HG02885 (cell line): Measurements from ENCODE around the gene CTSK.
"Not testable (repeated sequence)": the region's sequence is repeated elsewhere in the genome, so short reads cannot be mapped to it uniquely, and the experiment has no call there.

Source experiments
- ATAC-seq: cut with Tn5 transposase; IDR thresholded peaks from one replicate; pipeline ENCODE4 v1.9.1; 2021; ENCODE audit warnings: mild to moderate bottlenecking; ENCODE audit not compliant: unreplicated experiment, poor library complexity

CTSK gene

DNA sequence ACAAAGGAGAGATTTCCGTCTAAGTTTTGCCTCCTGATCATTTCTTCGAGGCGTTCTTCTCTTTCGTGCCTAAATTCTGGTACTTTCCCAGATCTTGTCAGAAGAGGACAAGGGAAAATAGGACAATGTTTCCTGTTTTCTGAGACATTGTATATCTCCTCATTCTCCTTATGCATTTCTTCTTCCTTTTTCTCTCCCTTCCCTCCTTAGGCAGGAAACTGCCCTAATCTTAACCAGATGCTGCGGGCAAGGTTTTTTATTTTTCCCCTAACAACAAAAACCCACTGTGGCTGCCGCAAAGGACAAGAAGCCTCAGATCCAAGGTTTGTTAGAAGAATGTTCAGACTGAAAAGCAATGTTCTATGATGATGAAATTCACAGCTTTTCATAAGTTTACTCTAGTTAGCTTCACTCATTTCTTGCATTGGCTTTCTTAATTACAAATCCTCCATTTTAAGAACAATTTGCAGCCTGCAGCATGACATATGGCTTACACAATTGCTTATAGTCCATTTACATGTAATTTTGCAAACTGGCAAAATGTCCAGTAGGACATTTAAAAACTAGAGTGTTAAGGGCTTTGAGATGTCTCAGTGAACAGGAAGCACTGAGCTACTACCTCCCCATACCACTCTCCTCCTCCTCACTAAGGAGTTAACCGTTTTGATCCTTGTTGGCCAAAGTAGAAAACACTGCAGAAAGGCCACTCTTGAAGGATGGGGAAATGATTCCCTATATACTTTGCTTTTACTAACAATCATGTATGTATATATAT is 624 bp downstream of the CTSK start:
- ATAC-seq = no peak

- no peak for ATAC-seq
Observed at GRCh38 chr1:150805899-150806298, 2.2 kb downstream of the CTSK start.

DNA sequence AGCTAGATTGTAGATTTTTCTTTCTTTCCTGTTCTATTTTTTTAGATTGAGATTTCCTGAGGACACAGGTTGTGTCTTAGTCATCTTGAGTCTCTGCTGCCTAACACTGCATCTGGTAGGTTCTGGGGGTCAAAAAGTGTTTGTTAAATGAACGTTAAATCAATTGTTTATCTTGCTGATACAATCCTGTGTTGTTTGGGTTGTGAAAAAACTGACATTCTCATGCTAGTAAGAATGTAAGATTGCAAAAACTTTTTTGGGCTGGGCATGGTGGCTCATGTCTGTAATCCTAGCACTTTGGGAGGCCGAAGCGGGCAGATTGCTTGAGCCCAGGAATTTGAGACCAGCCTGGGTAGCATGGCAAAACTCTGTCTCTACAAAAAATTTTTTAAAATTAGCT is 3.4 kb downstream of the CTSK start:
- ATAC-seq = no peak

DNA sequence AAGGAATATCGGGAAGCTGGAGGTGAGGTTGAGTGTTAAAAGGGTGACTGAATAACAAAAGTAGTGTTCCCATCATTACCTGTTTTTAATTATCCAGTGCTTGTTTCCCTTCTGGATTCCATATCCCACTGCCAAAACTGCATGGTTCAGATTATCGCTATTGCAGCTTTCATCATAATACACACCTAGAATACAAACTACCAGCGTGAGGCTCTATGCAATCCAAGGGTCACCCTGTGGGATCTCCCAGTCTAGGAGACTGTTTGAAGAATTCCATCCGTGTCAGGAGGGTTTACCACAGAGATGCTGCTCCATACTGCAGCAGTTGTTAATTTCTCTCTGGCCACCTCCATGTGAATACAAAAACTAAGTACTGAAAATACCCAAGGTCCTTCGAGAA is 9.0 kb downstream of the CTSK start:
- ATAC-seq = no peak

DNA sequence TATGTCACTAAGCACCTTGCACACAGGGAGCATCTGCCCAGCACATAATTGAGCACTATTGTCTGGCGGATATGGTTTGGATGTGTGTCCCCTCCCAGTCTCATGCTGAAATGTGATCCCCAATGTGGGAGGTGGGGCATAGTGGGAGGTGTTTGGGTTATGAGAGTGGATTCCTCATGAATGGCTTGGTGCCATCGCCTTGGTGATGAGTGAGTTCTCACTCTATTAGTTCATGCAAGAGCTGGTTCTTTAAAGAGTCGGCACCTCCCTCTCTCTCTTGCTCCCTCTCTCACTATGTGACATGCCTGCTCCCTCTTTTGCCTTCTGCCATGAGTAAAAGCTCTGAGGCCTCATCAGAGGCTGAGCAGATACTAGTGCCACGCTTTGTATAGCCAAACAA is 9.5 kb downstream of the CTSK start:
- no peak for ATAC-seq

- no peak for ATAC-seq
Observed at GRCh38 chr1:150796374-150796773, 11.7 kb downstream of the CTSK start.

- ATAC-seq = not testable (repeated sequence)
Observed at GRCh38 chr1:150793778-150794177, 14.3 kb downstream of the CTSK start.

- no peak for ATAC-seq
Observed at GRCh38 chr1:150793221-150793620, 14.8 kb downstream of the CTSK start.

DNA sequence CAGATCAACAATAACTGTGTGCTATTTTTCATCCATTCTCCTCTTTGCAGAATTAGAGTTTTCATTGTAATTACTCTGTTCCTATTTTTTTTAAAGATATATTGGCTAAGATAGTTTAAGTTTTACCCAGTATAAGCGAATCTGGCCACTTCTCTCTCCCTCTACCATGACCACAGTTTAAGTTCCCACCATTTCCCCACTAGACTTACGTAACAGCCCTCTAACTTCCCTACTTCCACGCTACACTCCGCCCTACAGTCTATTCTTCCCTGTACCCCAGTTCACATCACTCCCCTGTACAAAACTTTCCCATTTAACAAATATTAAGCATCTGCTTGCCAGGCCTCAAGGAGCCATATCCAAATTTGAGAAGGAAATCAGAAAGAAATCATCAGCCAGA is 16.5 kb downstream of the CTSK start:
- ATAC-seq = no peak

DNA sequence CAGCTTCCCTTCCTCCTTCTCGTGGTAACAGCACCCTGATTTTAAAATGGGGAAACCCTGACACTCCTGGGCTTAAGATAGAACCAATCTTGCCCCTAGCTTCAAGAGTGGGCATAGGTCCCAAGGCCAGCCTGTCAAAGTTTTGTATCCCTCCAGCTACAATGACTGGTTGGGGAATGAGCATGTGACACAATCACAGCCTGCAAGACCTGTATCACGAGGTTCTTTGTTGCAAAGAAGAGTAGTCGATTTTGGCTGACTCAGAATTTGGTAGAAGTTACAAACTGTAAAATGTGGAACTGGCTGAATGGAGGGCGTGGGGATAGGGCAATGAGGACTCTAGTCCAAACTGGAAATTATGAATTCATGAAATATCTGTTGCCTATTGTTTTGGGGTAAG is 18.7 kb downstream of the CTSK start:
- ATAC-seq = no peak

DNA sequence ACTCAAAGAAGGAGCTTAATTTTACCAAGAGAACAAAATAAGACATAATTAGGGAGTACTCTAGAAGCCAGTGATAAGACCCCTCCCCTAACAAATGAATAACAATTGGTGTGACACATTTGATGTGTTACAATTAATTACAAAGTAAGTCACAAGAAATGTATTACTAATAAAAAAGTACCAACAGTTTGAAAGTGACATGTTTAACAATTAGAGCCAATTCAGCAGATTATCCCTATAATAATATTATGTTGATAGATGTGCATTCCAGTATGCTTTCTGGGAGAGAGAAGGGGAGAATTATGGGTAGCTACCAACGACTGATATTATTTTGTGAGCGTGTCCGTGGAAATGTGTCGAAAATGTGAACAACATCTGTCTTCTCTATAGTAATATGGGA is 19.1 kb downstream of the CTSK start:
- ATAC-seq = no peak

DNA sequence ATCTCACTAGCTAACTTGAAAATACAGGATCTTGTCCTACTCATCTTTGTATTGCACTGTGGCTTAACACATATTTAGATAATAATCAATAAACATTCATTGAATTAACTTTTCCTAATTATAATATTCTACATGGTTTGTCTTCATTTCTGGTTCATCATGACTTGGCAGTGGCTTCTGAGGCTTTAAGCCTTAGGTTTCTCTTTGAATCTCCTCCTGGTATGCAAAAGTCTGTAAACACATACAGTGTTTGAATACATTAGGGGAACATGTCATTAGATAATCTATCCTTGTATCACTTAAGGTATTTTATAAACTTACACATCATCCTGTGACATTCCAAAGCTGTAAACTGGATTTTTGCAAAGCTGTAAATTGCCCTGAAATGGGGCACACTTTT is 20.6 kb downstream of the CTSK start:
- no peak for ATAC-seq

DNA sequence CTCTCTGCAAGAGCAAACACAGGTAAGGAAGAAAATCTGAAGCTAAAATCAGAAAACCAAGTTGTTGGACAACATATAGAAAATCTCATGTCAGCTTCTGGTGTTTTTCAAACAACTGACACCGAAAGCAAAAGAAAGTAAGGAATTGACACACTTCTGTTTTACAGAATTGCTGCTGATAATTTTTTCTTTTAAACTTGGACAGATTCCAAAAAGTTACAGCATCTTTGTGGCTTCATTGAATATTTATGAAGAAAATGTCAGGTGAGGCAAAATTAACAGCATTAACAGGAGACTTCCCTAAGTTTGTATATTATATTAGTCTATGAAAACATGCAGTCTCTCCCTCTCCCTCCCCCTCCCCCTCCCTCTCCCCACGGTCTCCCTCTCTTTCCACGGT is 27.6 kb downstream of the CTSK start:
- no peak for ATAC-seq

- no peak for ATAC-seq
Observed at GRCh38 chr1:150778409-150778808, 29.7 kb downstream of the CTSK start.

DNA sequence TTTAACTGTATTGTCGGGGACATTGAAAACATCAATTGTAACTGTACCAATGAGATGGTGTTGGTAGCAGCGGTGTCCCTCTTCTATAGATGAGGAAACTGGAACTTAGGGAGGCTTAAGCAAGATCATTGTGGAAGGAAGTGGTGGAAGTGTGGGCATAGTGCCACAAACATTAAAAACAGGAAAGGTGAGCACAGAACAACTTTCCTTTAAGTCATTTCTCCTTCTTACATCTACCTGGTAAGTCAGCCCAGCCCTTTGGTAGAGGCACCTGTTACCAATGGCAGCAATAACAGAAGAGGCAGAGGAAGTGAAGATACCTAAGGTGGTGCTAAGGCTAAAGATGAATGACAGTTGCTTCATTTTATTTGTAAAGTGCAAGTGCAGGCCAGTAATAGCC is 30.5 kb downstream of the CTSK start:
- no peak for ATAC-seq

GRCh38 chr1:150775931-150776505 is 32.0 kb downstream of the CTSK start:
- not testable (repeated sequence) for ATAC-seq

GRCh38 chr1:150775276-150775675 is 32.8 kb downstream of the CTSK start:
- ATAC-seq = no peak

GRCh38 chr1:150772326-150772725 is 35.7 kb downstream of the CTSK start:
- no peak for ATAC-seq

DNA sequence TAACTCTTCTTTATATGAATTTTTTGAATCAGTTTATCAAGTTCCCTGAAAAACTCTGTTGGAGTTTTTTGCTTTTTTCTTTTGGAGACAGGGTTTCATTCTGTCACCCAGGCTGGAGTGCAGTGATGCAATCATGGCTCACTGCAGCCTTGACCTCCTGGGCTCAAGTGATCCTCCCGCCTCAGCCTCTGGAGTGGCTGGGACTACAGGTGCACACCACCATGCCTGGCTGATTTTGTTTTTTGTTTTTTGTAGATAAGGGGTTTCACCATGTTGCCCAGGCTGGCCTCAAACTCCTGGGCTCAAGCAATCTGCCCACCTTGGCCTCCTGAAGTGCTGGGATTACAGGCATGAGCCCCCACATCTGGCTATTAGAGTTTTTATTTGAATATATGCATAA is 40.4 kb downstream of the CTSK start:
- ATAC-seq = not testable (repeated sequence)

- peak; percentile 18 for ATAC-seq
Observed at GRCh38 chr1:150765977-150766301, 42.1 kb downstream of the CTSK start.

DNA sequence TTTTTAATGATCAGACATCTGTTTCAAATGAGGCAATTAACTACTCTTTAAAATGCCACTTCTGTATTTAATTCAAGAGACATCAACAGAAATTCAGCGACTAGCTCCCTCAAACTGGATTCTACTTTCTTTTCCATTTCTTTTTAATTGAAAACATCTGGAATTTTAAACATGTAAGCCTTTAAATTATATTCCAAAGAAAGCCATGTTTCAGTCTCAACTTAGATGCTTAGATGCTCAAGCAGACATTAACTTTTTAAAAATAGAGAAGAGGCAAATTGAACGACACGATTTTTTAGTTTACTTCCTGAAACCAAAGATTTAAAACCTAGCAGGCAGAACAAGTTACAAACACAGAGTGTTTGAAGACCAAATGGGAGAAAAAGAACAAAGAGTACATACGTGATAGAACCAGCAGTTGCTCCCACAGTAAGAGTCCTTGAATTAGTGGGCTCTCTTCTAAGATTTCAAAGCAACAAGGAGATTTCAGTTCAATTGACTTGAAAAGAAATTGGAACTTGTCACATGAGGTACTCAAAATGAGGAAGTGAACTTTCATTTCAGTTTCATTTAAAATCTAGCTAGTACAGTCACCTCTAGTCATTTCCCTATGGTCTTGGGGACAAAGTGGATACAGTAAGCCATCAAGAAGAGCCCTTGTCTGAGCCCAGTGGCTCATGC is 42.6 kb downstream of the CTSK start, which contains the start of gene CTSS:
Gene CTSS, minus strand, starts transcription at position 483 of the 681 bp plus-strand sequence. CDS start 1,015 bp downstream, outside the sequence.
- ATAC-seq = peak; percentile 87
